ENCODE measurements around the gene CRTAC1.

Gene CRTAC1

DNA sequence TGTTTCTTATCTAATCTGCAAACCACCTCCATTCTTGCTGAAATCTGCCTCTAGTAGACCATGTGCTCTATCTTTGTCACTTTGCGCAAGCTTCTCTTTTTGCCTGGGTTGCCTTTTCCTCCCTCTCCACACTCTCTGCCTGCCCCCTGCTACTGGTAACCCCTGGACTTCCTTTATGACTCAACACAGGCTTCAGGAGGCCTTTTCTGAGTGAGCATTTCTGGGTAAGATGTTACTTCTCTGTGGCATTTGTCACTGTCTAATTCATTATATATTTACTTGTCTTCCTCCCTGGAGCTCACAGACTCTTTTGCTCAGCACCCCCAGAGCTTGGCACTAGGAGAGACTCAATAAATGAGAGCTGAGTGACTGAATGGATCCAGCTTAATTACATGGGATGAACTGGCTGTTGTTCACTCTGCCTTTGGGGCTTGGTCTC lies 172.4 kb downstream of the CRTAC1 start:
- DNase-seq (ENCODE audit: low read depth) = no peak
- H3K4me3 ChIP-seq (ENCODE audit: low read length) = no peak overlapping the region
- no peak for TF ChIP-seq CTCF (conservative IDR thresholded peaks at IDR 0.05; ENCODE audit: low read depth, low read length)

DNA sequence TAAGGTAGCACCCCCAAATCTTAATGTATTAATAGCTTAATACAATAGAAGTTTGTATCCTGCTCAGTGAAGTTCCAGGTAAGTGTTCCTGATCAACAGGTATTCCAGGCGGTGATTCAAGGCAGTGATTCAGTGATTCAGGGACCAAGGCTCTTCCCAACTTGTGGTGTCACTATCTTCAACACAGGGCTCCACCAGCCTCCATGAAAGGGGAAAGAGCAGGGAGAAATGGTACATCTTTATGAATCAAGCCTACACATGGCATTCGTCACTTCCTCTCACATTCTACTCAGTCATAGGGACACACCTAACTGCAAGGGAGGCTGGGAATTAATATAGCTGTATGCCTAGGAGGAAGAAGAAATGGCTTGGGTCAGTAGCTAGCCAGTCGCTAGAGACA lies 175.7 kb downstream of the CRTAC1 start:
- no peak for TF ChIP-seq CTCF (conservative IDR thresholded peaks at IDR 0.05; ENCODE audit: low read depth, low read length)
- no peak overlapping the region for H3K4me3 ChIP-seq (ENCODE audit: low read length)
- DNase-seq (ENCODE audit: low read depth) = no peak

DNA sequence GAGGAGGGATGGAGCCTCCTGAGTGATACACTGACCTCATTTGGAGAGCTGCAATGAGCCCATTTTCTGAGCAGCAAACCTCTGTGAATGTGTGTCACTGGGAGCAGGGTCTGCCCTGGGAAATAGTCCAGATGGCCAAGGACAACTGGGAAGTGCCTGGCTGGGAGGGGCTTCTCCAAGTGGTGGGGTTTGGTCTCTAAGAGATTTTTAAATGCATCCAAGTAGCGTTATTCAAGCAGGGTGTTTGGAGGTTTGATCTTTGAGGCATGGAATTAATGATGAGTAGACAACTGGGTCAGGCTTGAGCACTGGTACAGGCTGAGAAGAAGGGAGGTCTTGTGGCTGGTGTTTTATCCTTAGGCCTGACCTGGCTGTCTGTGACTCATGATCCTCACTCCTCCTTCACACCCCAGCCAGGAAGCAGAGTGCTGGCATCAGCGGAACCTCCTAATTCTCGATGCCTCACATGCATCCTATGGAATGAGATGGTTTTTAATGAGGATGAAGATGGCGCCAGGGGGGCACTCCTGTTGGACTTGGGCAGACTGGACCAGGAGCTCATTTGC lies 177.5 kb downstream of the CRTAC1 start:
- TF ChIP-seq CTCF (conservative IDR thresholded peaks at IDR 0.05; ENCODE audit: low read depth, low read length) = no peak
- H3K4me3 ChIP-seq (ENCODE audit: low read length) = no peak overlapping the region
- no peak for DNase-seq (ENCODE audit: low read depth)

DNA sequence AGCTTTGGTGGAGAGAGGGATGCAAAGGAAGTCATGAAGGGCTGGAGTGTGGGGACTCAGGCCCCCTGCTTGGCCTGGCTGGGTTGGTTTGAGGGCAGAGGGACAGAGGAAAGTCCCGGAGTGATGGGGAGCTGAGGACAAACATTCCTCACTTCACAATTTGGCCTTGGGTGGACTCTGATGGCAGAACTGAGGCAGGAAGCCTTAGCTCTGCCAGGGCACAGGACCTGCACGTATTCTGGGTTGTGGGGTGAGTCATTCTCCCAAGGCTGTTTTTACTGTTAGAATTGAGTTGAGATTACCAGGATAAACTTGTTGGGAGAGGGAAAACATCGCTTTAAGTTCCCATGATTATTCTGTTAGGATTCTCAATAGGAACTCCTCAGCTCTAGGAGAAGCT lies 178.1 kb downstream of the CRTAC1 start:
- no peak overlapping the region for H3K4me3 ChIP-seq (ENCODE audit: low read length)
- no peak for DNase-seq (ENCODE audit: low read depth)
- no peak for TF ChIP-seq CTCF (conservative IDR thresholded peaks at IDR 0.05; ENCODE audit: low read depth, low read length)

DNA sequence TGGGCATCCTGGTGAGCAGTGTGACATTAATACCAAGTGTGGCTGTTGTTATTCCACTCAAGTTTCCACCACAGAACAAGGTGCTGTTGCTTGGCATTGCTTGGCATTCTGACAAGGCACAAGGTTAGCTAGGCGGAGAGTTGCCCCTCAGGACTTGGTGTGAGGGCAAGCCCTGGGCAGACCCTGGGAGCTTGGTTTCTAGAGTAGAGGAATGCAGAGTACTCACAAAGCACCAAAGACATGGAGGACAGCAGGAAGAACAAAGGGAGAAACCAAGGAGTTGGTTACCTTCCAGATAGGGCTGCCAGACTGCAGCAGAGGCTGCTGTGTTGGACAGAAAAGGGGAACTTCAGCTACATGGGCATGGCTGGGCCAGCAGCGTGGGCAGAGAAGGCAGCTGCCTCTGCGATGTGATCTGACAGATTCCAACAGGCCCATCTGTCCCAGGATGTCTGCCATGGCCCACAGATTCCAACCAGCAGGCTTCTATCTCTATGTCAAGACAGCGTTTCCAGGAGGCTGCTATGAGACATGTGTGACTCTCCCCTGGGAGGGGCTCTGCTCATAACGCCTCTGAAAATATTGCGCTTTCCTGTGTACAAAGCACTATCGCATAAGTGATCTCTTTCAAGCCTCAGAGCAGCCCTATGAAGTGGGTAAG lies 178.9 kb downstream of the CRTAC1 start:
- no peak for DNase-seq (ENCODE audit: low read depth)
- no peak for TF ChIP-seq CTCF (conservative IDR thresholded peaks at IDR 0.05; ENCODE audit: low read depth, low read length)
- no peak overlapping the region for H3K4me3 ChIP-seq (ENCODE audit: low read length)

DNA sequence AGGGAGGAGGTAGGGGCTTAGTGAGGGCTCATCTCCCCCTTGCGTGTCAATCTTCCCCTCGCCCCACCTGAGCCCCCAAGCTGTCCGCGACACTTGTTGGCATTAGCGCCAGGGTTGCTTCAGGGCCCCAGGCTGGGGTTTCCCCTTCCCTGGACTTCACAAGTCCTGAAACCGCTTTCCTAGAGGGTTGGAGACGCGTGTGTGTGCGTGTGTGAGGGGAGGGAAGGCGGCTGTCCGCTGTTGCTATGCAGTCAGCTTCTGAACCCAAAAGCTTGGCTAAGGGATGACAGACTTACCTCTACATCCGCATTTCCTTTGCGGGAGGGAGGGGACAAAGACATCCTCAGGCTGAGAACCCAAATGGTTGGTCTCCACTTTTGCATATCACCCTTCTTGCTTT lies 180.0 kb downstream of the CRTAC1 start:
- no peak for TF ChIP-seq CTCF (conservative IDR thresholded peaks at IDR 0.05; ENCODE audit: low read depth, low read length)
- DNase-seq (ENCODE audit: low read depth) = no peak
- H3K4me3 ChIP-seq (ENCODE audit: low read length) = peak overlapping the region; percentile 21

Data from retinal pigment epithelial cell (primary cell).